CD4-positive, alpha-beta memory T cell (primary cell): Measurements from ENCODE around the gene KPNB1. TPM values are rescaled to one million over a fixed set of nuclear protein-coding genes. Genes with fewer than 3 reads are reported as not detected.

Experiments
- CTCF ChIA-PET: fragments of 350-600 bp; sonication (Branson Sonifier 250); formaldehyde crosslinking; loops from one replicate; lab custom pipeline; 2021; ENCODE audit warnings: inconsistent platforms; ENCODE audit not compliant: partially characterized antibody; lab: Charles Lee
- POLR2A ChIA-PET: fragments of 350-600 bp; sonication (Branson Sonifier 250); formaldehyde crosslinking; loops from one replicate; lab custom pipeline; 2021; ENCODE audit not compliant: partially characterized antibody; lab: Charles Lee
- DNase-seq, 5 donors: peaks; one replicate each; pipeline versions ENCODE4 v3.0.0 to v3.0.0-alpha.2; 2020 to 2022; ENCODE audit warnings: mixed read lengths in 1 of 5
- H3K27ac ChIP-seq: one replicate; pipeline ENCODE4 v1.7.0; 2013; ENCODE audit warnings: low read depth, low read length
- H3K27me3 ChIP-seq: 2 replicates; pipeline ENCODE4 v1.7.0; 2013; ENCODE audit warnings: mild to moderate bottlenecking, low read length, moderate library complexity; ENCODE audit not compliant: insufficient read depth
- H3K36me3 ChIP-seq: 2 replicates; pipeline ENCODE4 v1.7.0; 2013; ENCODE audit warnings: mild to moderate bottlenecking, low read length, moderate library complexity; ENCODE audit not compliant: insufficient read depth
- H3K4me1 ChIP-seq: 2 replicates; pipeline ENCODE4 v1.7.0; 2013; ENCODE audit warnings: mild to moderate bottlenecking, low read length, moderate library complexity; ENCODE audit not compliant: insufficient read depth
- H3K4me3 ChIP-seq, 2 donors: one replicate each; pipeline ENCODE4 v1.7.0; 2013; ENCODE audit warnings: low read length in 2 of 2, mild to moderate bottlenecking in 1 of 2
- H3K9me3 ChIP-seq, 2 donors: one replicate each; pipeline ENCODE4 v1.7.0; 2013; ENCODE audit warnings: low read length in 2 of 2, control low read depth in 1 of 2; ENCODE audit not compliant: control insufficient read depth in 1 of 2
- H3K27ac Mint-ChIP-seq, 7 donors: one replicate each; pipeline ENCODE4 v1.8.0; 2020 to 2021; ENCODE audit warnings: mixed read lengths in 7 of 7, mild to moderate bottlenecking in 6 of 7, inconsistent platforms in 3 of 7, moderate library complexity in 3 of 7
- H3K27me3 Mint-ChIP-seq, 2 donors: one replicate each; pipeline ENCODE4 v1.8.0; 2020 to 2021; ENCODE audit warnings: mixed read lengths in 2 of 2
- H3K36me3 Mint-ChIP-seq, 2 donors: one replicate each; pipeline ENCODE4 v1.8.0; 2020 to 2021; ENCODE audit warnings: mixed read lengths in 2 of 2, inconsistent platforms in 1 of 2, mild to moderate bottlenecking in 1 of 2
- H3K4me1 Mint-ChIP-seq, 4 donors: one replicate each; pipeline ENCODE4 v1.8.0; 2020 to 2021; ENCODE audit warnings: mixed read lengths in 4 of 4, mild to moderate bottlenecking in 1 of 4
- H3K4me3 Mint-ChIP-seq, 8 donors: one replicate each; pipeline ENCODE4 v1.8.0; 2020 to 2021; ENCODE audit warnings: mixed read lengths in 8 of 8, mild to moderate bottlenecking in 7 of 8, moderate library complexity in 6 of 8, inconsistent platforms in 3 of 8
- H3K9me3 Mint-ChIP-seq, 8 donors: one replicate each; pipeline ENCODE4 v1.8.0; 2020 to 2021; ENCODE audit warnings: mixed read lengths in 8 of 8, mild to moderate bottlenecking in 5 of 8, inconsistent platforms in 3 of 8, moderate library complexity in 1 of 8
- intact Hi-C: fragments of 100-400 bp; cut with micrococcal nuclease; formaldehyde crosslinking; loops from one replicate; pipeline ENCODE4 v1.15.1; 2023
- polyA plus RNA-seq, 2 donors: library from polyadenylated mRNA; unstranded; fragments of 300-500 nt; fragmentation: Illumina TruSeq; gene quantifications; one replicate each; pipeline ENCODE4 v1.2.3, GENCODE V29; 2021
- total RNA-seq, 2 experiments: library from RNA; stranded (reverse); gene quantifications; one replicate each; pipeline ENCODE4 v1.2.3, GENCODE V29; 2021

The KPNB1 gene
- total and polyA plus RNA-seq, 4 experiments from 2014 or later = 13.4 to 268 (median 142) TPM

GRCh38 chr17:47628014-47628566 lies 21.6 kb upstream of the KPNB1 start:
- intact Hi-C loops = no loop called here
- Histone ChIP-seq H3K27ac (no peak overlapping the region), H3K4me1 (no peaks in the 10 kb centered on the region), H3K27me3 (no peaks in the 10 kb centered on the region), H3K9me3 (no peaks in the 10 kb centered on the region), H3K4me3 (no peak overlapping the region), H3K36me3 (no peaks in the 10 kb centered on the region)
- no peaks in the 10 kb centered on the region for H3K27me3 Mint-ChIP-seq
- H3K9me3 Mint-ChIP-seq = no peaks in the 10 kb centered on the region
- H3K4me3 Mint-ChIP-seq = no peak overlapping the region
- peaks cover 3 to 11% of the 10 kb centered on the region in 2 donors for H3K36me3 Mint-ChIP-seq
- peak overlapping the region in 2 of 7 donors; percentile 38 to 61 for H3K27ac Mint-ChIP-seq
- DNase-seq = no peak
- POLR2A ChIA-PET = no interaction called here
- H3K4me1 Mint-ChIP-seq = no peaks in the 10 kb centered on the region
- CTCF ChIA-PET = interaction anchor here (2.3 kb wide), 1 partner anchor 12 kb away, joined by 9 read pairs; no protein-coding TSS in a partner anchor

- Mint-ChIP-seq H3K27me3 (no peaks in the 10 kb centered on the region), H3K27ac (peak overlapping the region in 1 of 7 donors; percentile 56), H3K9me3 (no peaks in the 10 kb centered on the region), H3K4me1 (no peaks in the 10 kb centered on the region), H3K36me3 (peaks cover 6 to 8% of the 10 kb centered on the region in 2 donors), H3K4me3 (no peak overlapping the region)
- intact Hi-C loops = no loop called here
- Histone ChIP-seq H3K4me3 (no peak overlapping the region), H3K27ac (no peak overlapping the region), H3K9me3 (no peaks in the 10 kb centered on the region), H3K36me3 (no peaks in the 10 kb centered on the region), H3K27me3 (no peaks in the 10 kb centered on the region), H3K4me1 (no peaks in the 10 kb centered on the region)
- CTCF ChIA-PET = no interaction called here
- no peak for DNase-seq
- POLR2A ChIA-PET = no interaction called here
These were observed 19.9 kb upstream of the KPNB1 start for GRCh38 chr17:47629826-47630225.

GRCh38 chr17:47630614-47631013 lies 19.1 kb upstream of the KPNB1 start:
- Mint-ChIP-seq H3K9me3 (no peaks in the 10 kb centered on the region), H3K36me3 (peaks cover 6 to 7% of the 10 kb centered on the region in 2 donors), H3K4me3 (no peak overlapping the region), H3K4me1 (no peaks in the 10 kb centered on the region), H3K27me3 (no peaks in the 10 kb centered on the region), H3K27ac (no peak overlapping the region)
- H3K27me3 ChIP-seq = no peaks in the 10 kb centered on the region
- ChIA-PET POLR2A (no interaction called here), CTCF (interaction anchor here (1.6 kb wide), 1 partner anchor 15 kb away, joined by 3 read pairs; no protein-coding TSS in a partner anchor)
- intact Hi-C loops = no loop called here
- no peaks in the 10 kb centered on the region for H3K4me1 ChIP-seq
- DNase-seq = no peak
- no peaks in the 10 kb centered on the region for H3K9me3 ChIP-seq
- no peaks in the 10 kb centered on the region for H3K36me3 ChIP-seq
- no peak overlapping the region for H3K27ac ChIP-seq
- H3K4me3 ChIP-seq = no peak overlapping the region

- Histone ChIP-seq H3K27ac (no peak overlapping the region), H3K27me3 (no peaks in the 10 kb centered on the region), H3K9me3 (no peaks in the 10 kb centered on the region), H3K4me1 (peaks cover 7% of the 10 kb centered on the region), H3K4me3 (no peak overlapping the region), H3K36me3 (no peaks in the 10 kb centered on the region)
- no peaks in the 10 kb centered on the region for H3K9me3 Mint-ChIP-seq
- H3K4me1 Mint-ChIP-seq = peaks cover 4 to 7% (median 5%) of the 10 kb centered on the region in 4 donors
- ChIA-PET CTCF (interaction anchor here (1.0 to 1.7 kb wide), 3 partner anchors 8 to 16 kb away, joined by 3 read pairs; no protein-coding TSS in a partner anchor), POLR2A (interaction anchor here (0.8 to 2.0 kb wide), 2 partner anchors 16 kb away, joined by 4 to 8 read pairs; partner anchors contain the start of gene KPNB1)
- H3K27me3 Mint-ChIP-seq = no peaks in the 10 kb centered on the region
- intact Hi-C loops = no loop called here
- peaks cover 9 to 10% of the 10 kb centered on the region in 2 donors for H3K36me3 Mint-ChIP-seq
- H3K27ac Mint-ChIP-seq = no peak overlapping the region
- no peak for DNase-seq
- H3K4me3 Mint-ChIP-seq = no peak overlapping the region
These were observed 16.7 kb upstream of the KPNB1 start for GRCh38 chr17:47632991-47633390.

GRCh38 chr17:47633996-47634395 lies 15.7 kb upstream of the KPNB1 start:
- ChIA-PET CTCF (no interaction called here), POLR2A (interaction anchor here (2.0 kb wide), 1 partner anchor 15 kb away, joined by 8 read pairs; the partner anchor contains the start of gene KPNB1)
- Histone ChIP-seq H3K9me3 (no peaks in the 10 kb centered on the region), H3K27ac (no peak overlapping the region), H3K27me3 (no peaks in the 10 kb centered on the region), H3K36me3 (no peaks in the 10 kb centered on the region), H3K4me3 (no peak overlapping the region), H3K4me1 (peaks cover 7% of the 10 kb centered on the region)
- intact Hi-C loops = no loop called here
- Mint-ChIP-seq H3K27ac (no peak overlapping the region), H3K36me3 (peaks cover 10 to 11% of the 10 kb centered on the region in 2 donors), H3K4me1 (peaks cover 4 to 7% (median 6%) of the 10 kb centered on the region in 4 donors), H3K27me3 (no peaks in the 10 kb centered on the region), H3K4me3 (no peak overlapping the region), H3K9me3 (no peaks in the 10 kb centered on the region)
- DNase-seq = no peak

DNA sequence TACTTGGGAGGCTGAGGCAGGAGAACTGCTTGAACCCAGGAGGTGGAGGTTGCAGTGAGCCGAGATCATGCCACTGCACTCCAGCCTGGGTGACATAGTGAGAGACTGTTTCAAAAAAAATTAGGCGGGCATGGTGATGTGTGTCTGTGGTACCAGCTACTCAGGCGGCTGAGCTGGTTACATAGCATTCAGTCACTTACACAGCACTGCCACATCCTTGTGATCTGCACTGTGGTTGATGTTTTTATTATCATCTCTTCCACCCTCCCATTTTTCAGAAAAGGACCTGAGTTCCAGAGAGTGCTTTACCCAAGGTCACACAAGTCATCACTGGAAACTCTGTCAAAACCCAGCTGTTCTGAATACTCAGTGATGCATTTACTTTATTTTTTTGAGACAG lies 14.8 kb upstream of the KPNB1 start:
- H3K4me3 ChIP-seq = no peak overlapping the region
- no peak overlapping the region for H3K27ac Mint-ChIP-seq
- H3K27me3 ChIP-seq = no peaks in the 10 kb centered on the region
- ChIA-PET CTCF (interaction anchor here (0.6 kb wide), 1 partner anchor 19 kb away, joined by 3 read pairs; no protein-coding TSS in a partner anchor), POLR2A (interaction anchor here (1.4 to 2.0 kb wide), 2 partner anchors 14 kb away, joined by 4 to 8 read pairs; partner anchors contain the start of gene KPNB1)
- intact Hi-C loops = no loop called here
- no peak for DNase-seq
- peaks cover 9 to 10% of the 10 kb centered on the region in 2 donors for H3K36me3 Mint-ChIP-seq
- H3K4me3 Mint-ChIP-seq = no peak overlapping the region
- peaks cover 7% of the 10 kb centered on the region for H3K4me1 ChIP-seq
- no peaks in the 10 kb centered on the region for H3K9me3 ChIP-seq
- H3K27ac ChIP-seq = no peak overlapping the region
- H3K36me3 ChIP-seq = no peaks in the 10 kb centered on the region
- H3K4me1 Mint-ChIP-seq = peaks cover 4 to 7% (median 6%) of the 10 kb centered on the region in 4 donors
- H3K9me3 Mint-ChIP-seq = no peaks in the 10 kb centered on the region
- no peaks in the 10 kb centered on the region for H3K27me3 Mint-ChIP-seq

GRCh38 chr17:47635734-47636133 lies 14.0 kb upstream of the KPNB1 start:
- no peaks in the 10 kb centered on the region for H3K9me3 ChIP-seq
- Mint-ChIP-seq H3K4me3 (no peak overlapping the region), H3K9me3 (no peaks in the 10 kb centered on the region), H3K27ac (no peak overlapping the region), H3K27me3 (no peaks in the 10 kb centered on the region), H3K4me1 (peaks cover 4 to 7% (median 6%) of the 10 kb centered on the region in 4 donors), H3K36me3 (peaks cover 9 to 10% of the 10 kb centered on the region in 2 donors)
- CTCF ChIA-PET = interaction anchor here (0.9 kb wide), 1 partner anchor 20 kb away, joined by 3 read pairs; no protein-coding TSS in a partner anchor
- no peak for DNase-seq
- H3K4me3 ChIP-seq = no peak overlapping the region
- H3K27me3 ChIP-seq = no peaks in the 10 kb centered on the region
- intact Hi-C loops = no loop called here
- POLR2A ChIA-PET = interaction anchor here (0.8 to 1.4 kb wide), 2 partner anchors 14 to 102 kb away, joined by 3 to 4 read pairs; partner anchors contain the start of gene KPNB1
- peaks cover 7% of the 10 kb centered on the region for H3K4me1 ChIP-seq
- no peak overlapping the region for H3K27ac ChIP-seq
- H3K36me3 ChIP-seq = no peaks in the 10 kb centered on the region
